BE2C (cell line): ENCODE measurements around the gene TRIM52.

Experiments
- DNase-seq: peaks from one replicate; pipeline ENCODE4 v3.0.0-alpha.2; 2020
- H3K27me3 ChIP-seq: fragments of 250-450 bp; sonication (Bioruptor Pico); 2 replicates; pipeline ENCODE4 v1.5.1; 2020; ENCODE audit warnings: mild to moderate bottlenecking
- H3K36me3 ChIP-seq: fragments of 250-450 bp; sonication (Bioruptor Pico); 2 replicates; pipeline ENCODE4 v1.5.1; 2020; ENCODE audit warnings: mild to moderate bottlenecking
- H3K4me1 ChIP-seq: fragments of 250-450 bp; sonication (Bioruptor Pico); 2 replicates; pipeline ENCODE4 v1.5.1; 2020
- H3K4me3 ChIP-seq: 2 replicates; pipeline ENCODE4 v1.5.1; 2011; ENCODE audit warnings: low read depth, low read length
- H3K9me3 ChIP-seq: fragments of 250-450 bp; sonication (Bioruptor Pico); 2 replicates; pipeline ENCODE4 v1.5.1; 2020
- CTCF ChIP-seq: IDR thresholded peaks from 2 replicates; pipeline ENCODE4 v1.5.1; 2012; ENCODE audit warnings: mild to moderate bottlenecking, low read depth, low read length

TRIM52 gene

GRCh38 chr5:181231432-181231831 lies 29.5 kb downstream of the TRIM52 start:
- no peak for DNase-seq
- H3K4me3 ChIP-seq, result no peak overlapping the region
- H3K36me3 ChIP-seq, result peaks cover 26% of the 10 kb centered on the region
- H3K4me1 ChIP-seq, result peaks cover 9% of the 10 kb centered on the region; the same call in 1 of the 2 replicates
- no peaks in the 10 kb centered on the region for H3K9me3 ChIP-seq
- H3K27me3 ChIP-seq, result 0 out of 2 replicates have a peak, but pooled peaks cover 2% of the 10 kb centered on the region
- TF ChIP-seq CTCF, result no peak

- TF ChIP-seq CTCF, result no peak
- H3K27me3 ChIP-seq, result no peaks in the 10 kb centered on the region
- H3K4me1 ChIP-seq, result peaks cover 3% of the 10 kb centered on the region; the same call in 1 of the 2 replicates
- no peak overlapping the region for H3K4me3 ChIP-seq
- no peaks in the 10 kb centered on the region for H3K9me3 ChIP-seq
- peaks cover 17% of the 10 kb centered on the region for H3K36me3 ChIP-seq
- no peak for DNase-seq
These were observed 30.4 kb downstream of the TRIM52 start for GRCh38 chr5:181230551-181230950.

- DNase-seq, result no peak
- Histone ChIP-seq H3K36me3 (peaks cover 12% of the 10 kb centered on the region), H3K4me3 (no peak overlapping the region), H3K27me3 (no peaks in the 10 kb centered on the region), H3K4me1 (no peaks in the 10 kb centered on the region), H3K9me3 (no peaks in the 10 kb centered on the region)
- TF ChIP-seq CTCF, result no peak
These were observed 30.9 kb downstream of the TRIM52 start for GRCh38 chr5:181229996-181230395.

- Histone ChIP-seq H3K4me3 (peak overlapping the region; percentile 89), H3K9me3 (no peaks in the 10 kb centered on the region), H3K36me3 (no peaks in the 10 kb centered on the region; the same call in 1 of the 2 replicates), H3K27me3 (no peaks in the 10 kb centered on the region), H3K4me1 (no peaks in the 10 kb centered on the region)
- no peak for DNase-seq
- no peak for TF ChIP-seq CTCF
These were observed 36.3 kb downstream of the TRIM52 start for GRCh38 chr5:181224390-181225229.

GRCh38 chr5:181223729-181224389 lies 37.1 kb downstream of the TRIM52 start:
- no peaks in the 10 kb centered on the region for H3K4me1 ChIP-seq
- H3K27me3 ChIP-seq, result no peaks in the 10 kb centered on the region
- no peaks in the 10 kb centered on the region for H3K9me3 ChIP-seq
- H3K36me3 ChIP-seq, result no peaks in the 10 kb centered on the region
- DNase-seq, result peak; percentile 79
- peak overlapping the region; percentile 89 for H3K4me3 ChIP-seq
- no peak for TF ChIP-seq CTCF
